ENCODE results near the gene TMEM178B.

DNA sequence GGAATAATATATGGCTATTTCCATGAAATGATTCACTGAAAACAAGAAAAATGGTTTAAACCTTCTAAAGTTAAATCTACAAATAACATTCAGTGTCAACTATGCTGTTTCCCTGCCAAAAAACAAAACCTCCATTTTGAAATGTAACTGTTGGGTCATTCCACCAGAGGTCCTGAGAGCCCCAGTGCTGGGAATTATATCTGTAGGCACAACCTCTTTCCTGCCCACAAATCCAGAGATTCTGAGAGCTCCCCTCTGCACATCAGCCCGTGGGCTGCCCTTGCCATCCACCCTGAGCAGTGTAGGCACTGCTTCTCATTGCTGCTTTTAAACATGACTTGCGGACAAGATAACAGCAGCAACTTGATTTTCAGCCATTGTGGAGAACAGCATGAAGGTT lies 198.6 kb downstream of the TMEM178B start:
- TF ChIP-seq, protein P1, sequence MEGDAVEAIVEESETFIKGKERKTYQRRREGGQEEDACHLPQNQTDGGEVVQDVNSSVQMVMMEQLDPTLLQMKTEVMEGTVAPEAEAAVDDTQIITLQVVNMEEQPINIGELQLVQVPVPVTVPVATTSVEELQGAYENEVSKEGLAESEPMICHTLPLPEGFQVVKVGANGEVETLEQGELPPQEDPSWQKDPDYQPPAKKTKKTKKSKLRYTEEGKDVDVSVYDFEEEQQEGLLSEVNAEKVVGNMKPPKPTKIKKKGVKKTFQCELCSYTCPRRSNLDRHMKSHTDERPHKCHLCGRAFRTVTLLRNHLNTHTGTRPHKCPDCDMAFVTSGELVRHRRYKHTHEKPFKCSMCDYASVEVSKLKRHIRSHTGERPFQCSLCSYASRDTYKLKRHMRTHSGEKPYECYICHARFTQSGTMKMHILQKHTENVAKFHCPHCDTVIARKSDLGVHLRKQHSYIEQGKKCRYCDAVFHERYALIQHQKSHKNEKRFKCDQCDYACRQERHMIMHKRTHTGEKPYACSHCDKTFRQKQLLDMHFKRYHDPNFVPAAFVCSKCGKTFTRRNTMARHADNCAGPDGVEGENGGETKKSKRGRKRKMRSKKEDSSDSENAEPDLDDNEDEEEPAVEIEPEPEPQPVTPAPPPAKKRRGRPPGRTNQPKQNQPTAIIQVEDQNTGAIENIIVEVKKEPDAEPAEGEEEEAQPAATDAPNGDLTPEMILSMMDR (IDR thresholded peaks at IDR 0.05 in 4 of 5, conservative IDR thresholded peaks at IDR 0.05 in 1 of 5): no peak
- TF ChIP-seq POLR2A (IDR thresholded peaks at IDR 0.05): no peak
